Fibroblast of upper back skin (primary cell): Measurements from ENCODE around the gene IGSF3.
A peak's percentile ranks its signal among the peaks of the same experiment; 100 is the strongest.

Source experiments
- DNase-seq: peaks from one replicate; pipeline ENCODE4 v3.0.0-alpha.2; 2013

Gene IGSF3

DNA sequence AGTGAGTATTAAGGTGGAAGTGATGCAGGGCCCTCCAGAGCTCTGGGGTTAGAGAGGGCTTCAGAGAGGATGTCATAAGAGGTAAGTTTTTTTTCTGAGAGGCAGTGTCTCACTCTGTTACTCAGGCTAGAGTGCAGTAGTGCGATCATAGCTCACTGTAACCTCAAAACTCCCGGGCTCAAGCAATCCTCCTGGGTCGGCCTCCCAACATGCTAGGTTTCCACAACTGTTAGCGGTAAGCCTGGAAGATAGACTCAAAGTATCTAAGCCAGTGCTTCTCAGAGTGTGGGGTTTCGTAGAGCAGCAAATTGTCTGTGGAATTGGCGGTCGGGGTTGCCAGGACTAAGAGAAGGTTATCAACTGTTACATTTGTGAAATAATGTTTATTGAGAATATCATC, 18.6 kb upstream of the IGSF3 start:
- DNase-seq: no peak

DNA sequence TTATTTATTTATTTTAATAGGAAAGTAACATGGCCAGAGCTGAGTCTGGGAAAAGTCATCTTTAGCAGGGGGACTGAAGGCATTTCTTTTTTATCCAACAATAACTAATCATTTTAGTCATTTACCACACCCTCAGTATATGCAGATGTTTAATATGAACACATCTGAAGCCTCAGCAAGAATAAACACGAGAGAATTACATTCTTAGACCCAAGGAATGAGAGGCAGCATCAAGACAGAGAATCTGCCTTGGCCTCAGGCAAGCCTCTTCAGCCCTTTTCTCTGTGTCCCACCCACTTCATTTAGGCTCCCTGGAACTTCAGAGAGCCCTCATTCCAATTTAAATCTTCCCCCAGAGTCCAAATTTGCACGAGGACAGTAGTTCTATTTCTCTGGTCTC, 17.0 kb upstream of the IGSF3 start:
- DNase-seq: no peak

DNA sequence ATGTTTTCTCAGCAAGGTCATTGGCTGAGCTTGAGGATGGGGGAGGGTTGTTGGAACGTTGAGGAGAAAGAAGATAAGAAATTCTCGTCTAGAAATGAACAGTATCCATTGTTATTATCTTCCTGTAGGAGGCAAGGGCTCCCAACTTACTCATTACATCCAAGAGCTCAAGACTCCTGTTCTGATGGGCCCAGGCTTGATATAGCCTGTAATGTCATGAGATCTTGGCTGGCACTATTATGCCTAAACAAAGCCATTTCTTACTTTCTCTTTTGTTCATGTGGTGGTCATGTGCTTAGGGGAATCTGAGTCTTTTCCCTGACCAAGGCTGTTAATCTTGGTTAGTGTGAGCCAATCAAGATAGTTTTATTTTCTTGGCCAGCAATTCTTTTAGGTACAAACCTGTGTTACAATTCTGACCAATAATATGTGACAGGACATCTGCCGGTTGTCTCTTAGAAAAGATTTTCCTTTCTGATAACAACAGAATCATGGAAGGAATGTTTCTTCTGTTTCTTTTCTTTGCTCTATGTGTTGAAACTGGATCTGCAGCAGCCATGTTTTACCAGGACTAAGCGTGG, 15.2 kb upstream of the IGSF3 start:
- DNase-seq: no peak

DNA sequence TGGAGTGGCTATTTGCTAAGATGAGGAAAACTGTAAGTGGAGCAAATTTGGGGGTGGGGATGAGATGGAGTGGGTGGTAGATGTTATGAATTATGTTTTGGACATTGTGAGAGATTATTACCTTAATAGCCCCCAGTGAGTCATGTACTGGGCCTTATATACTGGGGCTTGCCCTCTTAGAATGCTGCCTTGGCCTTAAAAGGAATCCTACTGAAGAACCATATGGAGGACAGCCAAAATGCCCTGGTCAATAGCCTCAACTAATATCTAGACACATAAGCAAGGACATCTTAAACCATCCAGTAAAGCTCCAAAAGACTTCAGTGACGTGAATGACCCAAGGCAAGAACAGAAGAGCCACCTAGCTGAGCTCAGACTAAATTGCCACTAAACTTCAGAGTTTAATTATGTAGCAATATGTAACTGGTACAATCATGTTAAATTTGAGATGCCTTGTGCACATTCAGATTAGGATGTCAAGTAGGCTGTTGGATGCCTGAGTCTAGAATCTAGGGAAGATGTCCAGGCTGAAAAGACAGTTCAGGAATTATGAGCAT, 13.9 kb upstream of the IGSF3 start:
- DNase-seq: no peak

GRCh38 chr1:116680752-116681151, 13.2 kb upstream of the IGSF3 start:
- no peak for DNase-seq

DNA sequence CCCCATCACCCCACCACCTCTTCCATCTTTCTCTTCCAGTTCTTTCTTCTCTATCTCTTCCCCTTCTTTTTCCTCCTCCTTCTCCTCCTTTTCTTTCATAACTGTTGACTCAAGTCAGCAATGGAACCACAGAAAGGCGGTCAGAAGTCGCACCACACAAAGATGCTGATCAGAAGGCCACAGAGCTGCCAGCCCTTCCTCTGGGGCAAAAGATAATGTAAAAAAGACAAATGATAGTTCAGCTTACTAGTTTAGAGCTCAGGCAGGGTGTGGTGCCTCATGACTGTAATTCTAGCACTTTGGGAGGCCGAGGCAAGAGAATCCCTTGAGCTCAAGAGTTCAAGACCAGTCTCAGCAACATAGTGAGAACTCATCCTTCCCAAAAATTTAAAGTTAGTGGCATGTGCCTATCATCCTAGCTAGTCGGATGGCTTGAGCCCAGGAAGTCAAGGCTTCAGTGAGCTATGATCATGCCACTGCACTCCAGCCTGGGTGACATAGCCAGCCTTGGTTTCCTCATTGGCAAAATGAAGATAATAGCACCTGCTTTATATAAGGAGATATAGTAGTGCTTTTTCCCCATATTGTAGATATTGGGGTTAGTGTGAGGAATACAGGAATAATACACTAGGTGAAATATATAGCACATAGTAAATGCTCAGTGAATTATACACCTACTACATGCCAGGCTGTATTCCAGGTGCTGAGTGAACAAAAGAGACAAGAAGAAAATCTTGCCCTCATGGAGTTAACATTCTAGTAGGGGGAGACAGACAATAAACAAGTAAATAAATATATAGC, 12.5 kb upstream of the IGSF3 start:
- no peak for DNase-seq

DNA sequence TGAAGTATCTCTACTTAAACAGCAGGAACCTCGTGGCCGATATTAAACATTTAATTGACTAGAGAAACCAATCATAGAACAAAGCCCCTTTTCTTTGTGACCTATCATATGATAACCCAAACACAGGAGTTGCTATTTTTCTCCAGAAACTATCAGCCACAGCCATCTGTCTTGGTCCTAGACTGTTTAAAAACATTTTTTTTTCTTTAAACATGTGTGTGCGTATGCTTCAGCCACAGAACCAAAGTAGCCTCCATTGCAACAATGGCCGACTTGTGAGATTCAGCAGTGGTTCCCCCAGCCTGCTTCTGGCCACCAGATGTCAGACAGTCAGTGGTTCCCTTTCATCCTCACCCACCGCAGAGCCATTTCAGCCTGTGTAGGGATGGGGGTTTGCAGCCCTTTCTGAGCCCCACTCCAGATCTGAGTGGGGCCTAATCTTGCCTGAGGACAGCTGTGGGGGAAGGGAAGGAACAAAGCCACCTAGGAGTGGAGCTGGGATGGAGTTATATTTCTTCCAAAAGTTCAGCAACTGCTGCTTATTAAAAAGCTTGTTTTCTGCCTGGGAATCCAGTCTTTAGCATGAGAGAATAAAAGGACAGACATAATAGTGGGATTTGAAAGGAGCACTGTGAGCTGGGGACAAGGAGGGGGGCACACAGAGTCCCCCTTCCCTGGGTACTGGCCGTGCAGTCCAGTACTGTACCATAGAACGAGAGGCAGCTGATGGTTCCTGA, 11.7 kb upstream of the IGSF3 start:
- DNase-seq: peak; percentile 24

GRCh38 chr1:116678732-116679090, 11.2 kb upstream of the IGSF3 start:
- no peak for DNase-seq

DNA sequence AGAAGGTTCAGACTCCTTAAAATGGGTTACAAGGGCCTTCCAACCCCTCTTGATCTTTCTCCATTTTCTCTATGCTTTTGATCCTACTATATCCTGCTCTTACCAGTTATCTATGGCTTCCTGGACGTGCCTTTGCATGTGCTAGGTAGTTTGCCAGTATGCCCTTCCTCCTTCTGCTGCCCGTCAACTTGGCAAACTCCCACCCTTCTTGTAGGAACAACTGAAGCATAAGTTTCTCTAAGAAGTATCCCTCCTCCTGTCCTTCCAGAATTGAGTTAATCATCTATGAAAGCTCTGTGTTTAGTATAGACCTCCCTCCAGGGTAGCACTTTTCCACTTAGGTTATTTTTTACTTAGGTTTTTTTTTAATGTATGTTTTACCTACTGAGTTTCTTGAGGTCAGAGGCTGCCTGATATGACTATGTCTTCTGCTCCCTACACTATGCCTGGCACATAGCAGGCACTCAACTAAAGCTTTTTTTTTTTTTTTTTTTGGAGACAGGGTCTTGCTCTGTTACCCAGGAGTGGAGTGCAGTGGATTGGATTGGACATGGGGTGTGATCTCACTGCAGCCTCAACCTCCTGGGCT, 10.0 kb upstream of the IGSF3 start:
- no peak for DNase-seq

GRCh38 chr1:116676291-116676690, 8.8 kb upstream of the IGSF3 start:
- no peak for DNase-seq

- peak; percentile 22 for DNase-seq
Observed at GRCh38 chr1:116674751-116675150, 7.2 kb upstream of the IGSF3 start.

- peak; percentile 76 for DNase-seq
Observed at GRCh38 chr1:116674011-116674531, 6.5 kb upstream of the IGSF3 start.

- DNase-seq: peak; percentile 28
Observed at GRCh38 chr1:116671912-116672311, 4.4 kb upstream of the IGSF3 start.

- no peak for DNase-seq
Observed at GRCh38 chr1:116671072-116671760, 3.7 kb upstream of the IGSF3 start.

- no peak for DNase-seq
Observed at GRCh38 chr1:116668277-116668676, 744 bp upstream of the IGSF3 start.

- no peak for DNase-seq
Observed at GRCh38 chr1:116667078-116667574, 407 bp downstream of the IGSF3 start.

GRCh38 chr1:116666187-116667077, 1.1 kb downstream of the IGSF3 start:
- no peak for DNase-seq

DNA sequence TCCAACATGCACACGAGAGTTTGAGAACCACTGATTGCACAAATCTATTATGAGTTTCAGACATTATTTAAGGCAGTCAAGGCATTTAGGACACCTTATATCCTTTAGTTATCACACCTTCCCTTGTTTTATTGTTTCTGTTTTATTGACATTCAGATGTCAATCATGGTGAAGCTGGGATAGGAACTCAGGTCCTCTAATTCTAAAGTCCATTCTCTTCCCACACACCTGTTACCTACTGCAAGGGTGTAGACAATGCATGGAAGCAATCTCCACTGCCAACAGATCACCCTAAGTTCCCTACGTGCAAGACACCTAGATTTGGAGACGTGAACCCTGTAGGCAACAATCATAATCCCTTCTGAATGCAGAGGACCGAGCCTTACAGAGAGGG, 2.6 kb downstream of the IGSF3 start:
- no peak for DNase-seq

DNA sequence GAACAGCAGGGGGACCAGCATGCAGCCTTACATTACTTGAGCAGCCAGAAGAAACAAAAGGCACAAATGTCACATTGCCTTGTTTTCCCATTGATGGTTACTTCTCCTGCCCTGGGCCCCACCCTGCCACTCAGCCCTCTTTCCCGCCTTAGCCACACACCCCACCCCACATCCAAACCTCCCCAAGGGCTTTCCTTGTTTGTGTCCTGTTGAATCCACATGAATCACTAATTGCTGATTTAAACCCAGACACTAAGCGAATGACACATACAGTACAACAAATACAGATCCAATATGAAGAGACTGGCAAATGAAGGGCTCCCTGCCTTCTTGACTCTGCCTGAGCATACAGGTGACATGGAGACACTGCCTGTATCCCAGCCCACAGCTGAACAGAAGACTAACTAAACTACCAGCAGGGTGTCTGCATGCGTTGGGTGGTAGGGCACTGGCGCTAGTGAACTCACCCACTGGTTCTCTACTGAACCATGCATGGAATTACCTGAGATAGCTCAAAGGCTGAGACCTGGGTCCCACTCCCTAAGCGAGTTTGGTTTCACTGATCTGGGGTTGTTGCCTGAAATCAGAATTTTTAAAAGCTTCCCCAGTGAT, 3.1 kb downstream of the IGSF3 start:
- DNase-seq: no peak

DNA sequence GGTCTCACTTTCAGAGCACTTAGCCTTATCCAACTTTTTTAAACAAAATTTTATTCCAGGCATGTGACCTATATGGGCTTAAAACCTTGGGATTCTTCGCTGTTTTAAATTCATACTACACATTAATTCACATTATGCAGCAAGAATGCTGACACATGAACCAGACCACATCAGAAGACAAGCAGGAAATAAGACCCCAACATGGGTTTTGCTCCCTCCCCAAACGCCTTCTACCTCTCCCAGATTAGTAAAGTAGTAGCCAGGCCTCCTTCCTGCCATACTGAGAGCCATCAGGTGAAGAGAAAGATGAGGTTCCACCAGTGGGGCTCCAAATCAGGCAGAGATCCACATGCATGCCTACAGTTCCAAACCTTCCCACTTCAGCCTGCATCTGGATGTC, 3.7 kb downstream of the IGSF3 start:
- DNase-seq: no peak

GRCh38 chr1:116661633-116662032, 5.9 kb downstream of the IGSF3 start:
- no peak for DNase-seq
